Natural killer cell treated with Interleukin-12 subunit alpha and Interleukin-12 subunit beta and Interleukin-15 and Interleukin-18, amount 100 ng/mL, for 72 hours (primary cell): ENCODE measurements around the gene UPP2. TPM values are rescaled to one million over a fixed set of nuclear protein-coding genes. Genes with fewer than 3 reads are reported as not detected.

Experiments used
- ATAC-seq, 2 donors: fragments of 150-1000 bp; cut with Tn5 transposase in 1 of 2; sonication (Bioruptor Pico), chemical (Tn5 transposase) in 1 of 2; 2 replicates each; pipeline ENCODE4 v1.10.0; 2021
- DNase-seq: peaks from one replicate; pipeline ENCODE4 v3.0.0; 2022; ENCODE audit warnings: low spot score
- H3K27ac Mint-ChIP-seq, 2 donors: 1 replicate in 1 of 2; 2 replicates in 1 of 2; pipeline ENCODE4 v1.8.0; 2022; ENCODE audit warnings: mixed read lengths in 2 of 2, mild to moderate bottlenecking in 1 of 2, moderate library complexity in 1 of 2
- H3K27me3 Mint-ChIP-seq, 2 donors: 1 replicate in 1 of 2; 2 replicates in 1 of 2; pipeline ENCODE4 v1.8.0; 2022; ENCODE audit warnings: mixed read lengths in 2 of 2
- H3K36me3 Mint-ChIP-seq: one replicate; pipeline ENCODE4 v1.8.0; 2022; ENCODE audit warnings: mixed read lengths
- H3K4me1 Mint-ChIP-seq, 2 donors: 1 replicate in 1 of 2; 2 replicates in 1 of 2; pipeline ENCODE4 v1.8.0; 2022; ENCODE audit warnings: low read depth in 2 of 2, mixed read lengths in 2 of 2, mild to moderate bottlenecking in 1 of 2
- H3K4me3 Mint-ChIP-seq: one replicate; pipeline ENCODE4 v1.8.0; 2022; ENCODE audit warnings: mixed read lengths
- H3K9me3 Mint-ChIP-seq: 2 replicates; pipeline ENCODE4 v1.8.0; 2022; ENCODE audit warnings: mixed read lengths
- total RNA-seq, 2 donors: library from RNA; stranded (reverse); gene quantifications; one replicate each; pipeline ENCODE4 v1.2.3, GENCODE V29; 2022

UPP2 gene
- not detected for total RNA-seq

DNA sequence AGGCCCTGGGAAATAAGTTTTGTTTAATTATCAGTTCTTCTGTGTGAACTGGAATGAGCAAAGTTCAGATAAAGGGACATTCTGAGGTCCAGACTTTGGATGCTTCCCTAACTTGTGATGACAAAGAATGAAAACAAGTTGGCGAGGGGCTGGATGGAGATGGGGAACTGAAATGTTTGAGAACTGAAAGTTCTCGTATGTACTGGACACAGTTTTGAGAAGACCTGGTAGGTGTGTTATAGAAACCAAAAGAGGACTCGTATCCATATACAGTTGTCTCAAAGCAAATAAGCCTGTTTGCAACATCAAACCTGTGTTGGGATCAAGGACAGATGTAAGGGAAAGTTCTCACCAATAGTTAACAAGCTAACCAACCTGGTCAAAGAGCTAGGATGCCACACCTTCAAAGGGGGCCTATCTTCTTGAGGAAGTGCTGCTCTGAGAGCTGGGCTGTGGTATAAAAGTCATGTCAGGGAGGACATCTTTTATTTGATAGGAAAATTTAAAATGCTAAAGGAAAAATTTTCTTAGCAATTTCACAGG is at the start of gene UPP2:
TSS of gene UPP2 (plus strand) at position 493 of the 543 bp plus-strand sequence. CDS start 188 bp downstream, outside the sequence.
- DNase-seq (no peak), ATAC-seq (no peak)
- no peak within 1 kb of the TSS for H3K4me3 Mint-ChIP-seq
- no peak within 1 kb of the TSS for H3K27ac Mint-ChIP-seq
- peaks cover 0 to 8% of the 10 kb centered on the region in 2 donors for H3K27me3 Mint-ChIP-seq
- H3K4me1 Mint-ChIP-seq: no peaks in the 10 kb centered on the region
- no peaks in the 10 kb centered on the region for H3K36me3 Mint-ChIP-seq
- no peaks in the 10 kb centered on the region for H3K9me3 Mint-ChIP-seq

DNA sequence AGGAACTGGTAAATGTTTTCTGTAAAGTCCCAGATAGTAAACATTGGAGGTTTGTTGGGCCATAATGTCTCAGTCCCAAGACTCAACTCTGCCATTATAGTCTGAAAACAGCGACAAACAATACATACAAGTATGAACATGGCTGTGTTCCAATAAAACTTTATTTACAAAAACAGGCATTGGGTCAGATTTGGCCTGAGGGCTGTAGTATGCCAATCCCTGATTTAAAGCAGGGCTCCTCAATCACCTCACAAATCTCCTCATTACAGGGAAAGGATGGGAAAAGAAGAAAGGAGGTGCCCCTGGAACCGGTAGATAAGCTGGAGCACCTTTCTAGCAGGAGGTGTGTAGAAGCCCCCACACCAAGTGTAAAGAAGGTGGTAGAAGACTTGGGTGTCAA is 48.9 kb upstream of the UPP2 start:
- ATAC-seq (no peak), DNase-seq (no peak)
- H3K4me1 Mint-ChIP-seq: no peaks in the 10 kb centered on the region
- H3K36me3 Mint-ChIP-seq: no peaks in the 10 kb centered on the region
- H3K27ac Mint-ChIP-seq: no peak overlapping the region
- H3K27me3 Mint-ChIP-seq: peaks cover 3 to 25% of the 10 kb centered on the region in 2 donors
- H3K9me3 Mint-ChIP-seq: no peaks in the 10 kb centered on the region
- no peak overlapping the region for H3K4me3 Mint-ChIP-seq

DNA sequence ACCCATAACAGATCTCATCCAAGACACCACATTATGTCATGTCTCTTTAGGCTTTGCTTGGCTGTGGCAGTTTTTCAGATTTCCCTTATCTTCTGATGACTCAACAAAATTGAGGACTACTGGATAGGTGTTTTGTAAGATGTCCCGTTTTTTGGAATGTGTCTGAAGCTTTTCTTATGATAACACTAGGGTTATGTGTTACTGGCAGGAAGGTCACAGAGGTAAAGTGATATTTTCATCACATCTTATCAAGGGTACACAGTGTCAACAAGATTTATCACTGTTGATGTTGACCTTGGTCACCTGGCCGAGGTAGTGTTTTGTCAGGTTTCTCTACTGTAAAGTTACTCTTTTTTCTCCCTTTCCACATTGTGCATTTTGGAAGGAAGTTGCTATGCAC is 44.8 kb upstream of the UPP2 start:
- Mint-ChIP-seq H3K27me3 (peaks cover 0 to 10% of the 10 kb centered on the region in 2 donors), H3K36me3 (no peaks in the 10 kb centered on the region), H3K9me3 (no peaks in the 10 kb centered on the region)

DNA sequence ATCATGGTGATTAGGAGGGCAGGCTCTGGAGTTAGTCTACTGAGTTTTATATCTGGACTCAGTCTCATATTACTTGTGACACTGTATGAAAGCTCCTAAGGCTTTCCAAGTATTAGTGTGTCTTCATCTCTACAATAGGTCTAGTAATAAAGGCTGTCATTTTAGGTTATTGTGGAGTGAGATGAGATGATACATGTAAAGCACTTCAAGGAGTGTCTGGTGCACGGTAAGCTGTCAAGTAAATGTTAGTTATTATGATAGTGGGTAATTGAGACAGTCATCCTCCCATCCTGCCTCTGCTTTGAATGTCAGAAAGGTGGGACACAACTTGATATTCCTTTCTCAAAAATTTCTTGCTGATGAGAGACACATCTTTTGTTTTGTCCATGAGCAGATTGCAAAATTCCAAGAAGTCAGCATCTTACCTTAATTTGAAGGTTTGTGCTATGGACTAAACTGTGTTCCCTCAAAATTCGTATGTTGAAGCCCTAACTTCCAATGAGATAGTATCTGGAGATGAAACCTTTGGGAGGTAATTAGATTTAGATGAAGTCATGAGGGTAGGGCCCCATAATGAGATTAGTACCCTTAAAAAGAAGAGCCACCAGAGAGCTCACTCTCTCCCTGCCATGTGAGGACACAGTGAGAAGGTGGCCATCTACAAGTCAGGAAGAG is 41.4 kb upstream of the UPP2 start:
- H3K9me3 Mint-ChIP-seq: peaks cover 3% of the 10 kb centered on the region
- H3K4me1 Mint-ChIP-seq: no peaks in the 10 kb centered on the region
- H3K27ac Mint-ChIP-seq: no peak overlapping the region
- DNase-seq: no peak
- H3K4me3 Mint-ChIP-seq: no peak overlapping the region
- H3K36me3 Mint-ChIP-seq: no peaks in the 10 kb centered on the region
- H3K27me3 Mint-ChIP-seq: no peaks in the 10 kb centered on the region
- ATAC-seq: no peak

More for the DNA sequence above, 44.8 kb upstream of the UPP2 start:
- Mint-ChIP-seq H3K27ac (no peak overlapping the region), H3K4me1 (no peaks in the 10 kb centered on the region), H3K4me3 (no peak overlapping the region)
- ATAC-seq: no peak
- no peak for DNase-seq

DNA sequence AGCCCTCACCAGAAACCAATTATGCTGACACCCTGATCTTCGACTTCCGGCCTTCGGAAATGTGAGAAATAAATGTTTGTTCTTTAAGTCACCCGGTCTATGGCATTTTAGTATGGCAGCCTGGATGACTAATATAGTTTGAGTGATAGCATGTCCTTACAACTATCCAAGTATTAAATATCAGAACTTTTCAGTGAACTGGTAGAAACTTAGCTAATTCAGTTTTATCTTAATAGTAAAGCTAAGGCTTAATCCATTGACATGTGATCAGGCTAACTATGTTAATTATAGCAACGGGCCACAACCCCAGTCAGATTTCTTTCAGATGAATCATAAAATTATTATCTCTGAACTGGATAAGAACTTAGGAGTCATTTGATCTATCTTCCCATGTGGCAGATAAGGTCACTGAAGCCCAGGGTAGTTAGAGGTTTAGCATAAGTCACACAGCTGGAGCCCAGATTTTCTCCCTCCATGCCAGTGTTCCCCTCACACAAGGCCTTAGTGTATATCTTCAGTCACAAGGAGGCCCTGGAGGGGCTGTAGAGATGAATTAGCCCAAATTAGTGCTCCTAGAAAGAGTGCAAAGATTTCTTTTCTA is 40.7 kb upstream of the UPP2 start:
- H3K9me3 Mint-ChIP-seq: peaks cover 3% of the 10 kb centered on the region
- H3K4me3 Mint-ChIP-seq: no peak overlapping the region
- H3K4me1 Mint-ChIP-seq: no peaks in the 10 kb centered on the region
- H3K36me3 Mint-ChIP-seq: no peaks in the 10 kb centered on the region
- DNase-seq (no peak), ATAC-seq (no peak)
- no peak overlapping the region for H3K27ac Mint-ChIP-seq
- H3K27me3 Mint-ChIP-seq: no peaks in the 10 kb centered on the region

DNA sequence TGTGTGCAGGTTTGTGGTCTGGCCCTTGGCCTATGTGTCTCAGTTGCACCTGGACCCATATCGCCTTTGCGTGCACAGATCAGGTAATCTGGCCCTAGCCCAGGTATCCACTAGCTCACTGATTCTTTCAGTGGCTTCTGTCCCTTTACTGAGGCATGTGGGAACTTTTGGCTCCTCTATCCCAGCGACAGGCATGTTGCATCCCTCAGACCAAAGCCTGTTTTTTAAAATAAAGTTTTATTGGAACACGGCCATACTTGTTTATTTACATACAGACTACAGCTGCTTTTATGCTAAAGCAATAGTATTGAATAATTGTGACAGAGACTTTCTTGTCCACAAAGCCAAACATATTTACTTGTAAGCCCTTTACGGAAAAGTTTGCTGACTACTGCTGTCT is 39.9 kb upstream of the UPP2 start:
- Mint-ChIP-seq H3K4me1 (no peaks in the 10 kb centered on the region), H3K36me3 (no peaks in the 10 kb centered on the region), H3K27ac (no peak overlapping the region)

DNA sequence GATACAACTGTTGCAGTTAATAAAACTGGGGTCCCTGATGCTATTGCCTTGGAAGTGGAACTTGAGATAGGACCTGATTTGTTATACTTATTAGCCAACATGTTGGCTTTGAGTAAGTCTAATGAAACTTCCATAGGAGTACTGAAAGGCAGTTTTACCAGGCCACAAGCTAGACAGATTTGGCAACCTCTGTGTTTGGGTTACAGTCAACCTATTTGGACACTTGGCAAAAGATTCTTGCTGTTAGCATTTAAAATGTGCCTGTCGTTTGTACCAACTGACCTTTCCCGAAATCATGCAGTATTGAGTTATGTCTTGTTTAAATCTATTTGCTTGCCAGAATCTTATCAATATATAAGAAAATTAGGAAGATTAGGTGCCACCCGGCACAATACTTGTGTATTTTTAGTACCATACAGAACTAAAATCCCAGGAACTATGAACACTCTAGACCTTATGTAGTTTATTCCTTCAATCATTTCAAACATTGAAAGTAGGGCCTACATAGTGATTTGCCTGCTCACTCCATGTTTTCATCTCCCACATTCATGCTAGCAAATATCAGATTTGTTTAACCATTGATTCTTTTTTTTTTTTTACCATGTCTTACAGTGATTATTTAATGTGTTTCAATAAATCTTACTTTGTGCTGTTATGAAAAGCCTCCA is 35.5 kb upstream of the UPP2 start:
- Mint-ChIP-seq H3K27me3 (no peaks in the 10 kb centered on the region), H3K27ac (no peak overlapping the region), H3K4me1 (no peaks in the 10 kb centered on the region), H3K36me3 (no peaks in the 10 kb centered on the region), H3K9me3 (peaks cover 3% of the 10 kb centered on the region), H3K4me3 (no peak overlapping the region)
- no peak for DNase-seq
- no peak for ATAC-seq

More for the DNA sequence above, 39.9 kb upstream of the UPP2 start:
- DNase-seq (no peak), ATAC-seq (no peak)
- Mint-ChIP-seq H3K9me3 (peaks cover 3% of the 10 kb centered on the region), H3K4me3 (no peak overlapping the region), H3K27me3 (no peaks in the 10 kb centered on the region)

DNA sequence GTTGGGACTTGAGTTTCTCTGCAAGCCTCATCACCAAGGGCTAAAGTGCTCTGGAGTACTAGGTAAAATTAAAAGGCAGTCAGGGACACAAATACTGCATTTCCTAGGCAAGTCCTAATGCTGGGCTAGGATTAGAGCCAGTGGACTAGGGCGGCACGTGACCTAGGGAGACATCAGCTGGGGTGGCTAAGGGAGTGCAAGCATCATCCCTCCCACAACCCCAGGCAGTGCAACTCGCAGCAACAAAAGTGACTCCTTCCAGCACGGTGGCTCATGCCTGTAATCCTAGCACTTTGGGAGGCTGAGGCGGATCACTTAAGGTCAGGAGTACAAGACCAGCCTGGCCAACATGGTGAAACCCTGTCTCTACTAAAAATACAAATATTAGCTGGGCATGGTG is 30.7 kb upstream of the UPP2 start:
- peaks cover 0 to 17% of the 10 kb centered on the region in 2 donors for H3K27me3 Mint-ChIP-seq
- no peaks in the 10 kb centered on the region for H3K9me3 Mint-ChIP-seq
- peaks cover 6% of the 10 kb centered on the region for H3K36me3 Mint-ChIP-seq
- no peak overlapping the region for H3K27ac Mint-ChIP-seq
- H3K4me1 Mint-ChIP-seq: no peaks in the 10 kb centered on the region
- no peak for DNase-seq
- no peak for ATAC-seq
- H3K4me3 Mint-ChIP-seq: no peak overlapping the region

DNA sequence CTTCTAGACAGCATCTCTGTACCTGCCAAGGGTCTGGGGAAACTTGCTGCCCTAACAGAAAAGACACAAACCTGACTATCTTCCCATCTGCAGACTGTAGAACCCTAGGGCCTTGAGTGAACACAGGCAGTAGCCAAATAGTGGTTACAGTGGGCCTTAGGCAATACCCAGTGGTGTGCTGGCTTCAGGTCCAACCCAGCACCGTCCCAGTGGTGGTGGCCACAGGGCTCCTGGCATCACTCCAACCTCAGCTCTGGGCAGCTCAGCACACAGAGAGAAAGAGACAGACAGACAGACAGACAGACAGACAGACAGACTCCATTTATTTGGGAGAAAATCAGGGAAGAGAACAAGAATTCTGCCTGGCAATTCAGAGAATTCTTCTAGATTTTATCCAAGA is 29.3 kb upstream of the UPP2 start:
- DNase-seq (no peak), ATAC-seq (no peak)
- Mint-ChIP-seq H3K27ac (no peak overlapping the region), H3K9me3 (no peaks in the 10 kb centered on the region), H3K36me3 (peaks cover 14% of the 10 kb centered on the region), H3K4me3 (no peak overlapping the region), H3K4me1 (no peaks in the 10 kb centered on the region), H3K27me3 (peaks cover 0 to 29% of the 10 kb centered on the region in 2 donors)

DNA sequence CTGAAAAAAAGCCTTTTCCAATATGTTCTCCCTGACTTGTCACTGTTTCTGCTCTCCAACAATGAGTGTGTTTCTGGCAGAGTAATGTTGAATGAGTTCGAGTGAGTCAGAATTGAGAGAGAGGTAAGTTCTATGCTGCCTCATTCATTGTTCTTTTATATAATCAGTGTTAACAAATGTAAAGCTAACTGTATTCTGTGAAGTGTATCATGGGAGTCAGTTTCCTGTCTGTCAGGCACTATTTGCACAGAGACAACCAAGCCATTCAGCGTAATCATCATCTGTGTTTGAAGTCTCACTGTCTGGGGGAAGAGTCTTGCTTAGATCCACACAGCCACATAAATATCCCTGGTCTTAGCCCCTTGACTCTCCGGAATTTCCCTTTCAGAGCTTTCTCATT is 22.0 kb upstream of the UPP2 start:
- H3K36me3 Mint-ChIP-seq: peaks cover 15% of the 10 kb centered on the region
- no peak overlapping the region for H3K27ac Mint-ChIP-seq
- DNase-seq (no peak), ATAC-seq (no peak)
- no peak overlapping the region for H3K4me3 Mint-ChIP-seq
- H3K27me3 Mint-ChIP-seq: peaks cover 0 to 22% of the 10 kb centered on the region in 2 donors
- no peaks in the 10 kb centered on the region for H3K4me1 Mint-ChIP-seq
- H3K9me3 Mint-ChIP-seq: no peaks in the 10 kb centered on the region

DNA sequence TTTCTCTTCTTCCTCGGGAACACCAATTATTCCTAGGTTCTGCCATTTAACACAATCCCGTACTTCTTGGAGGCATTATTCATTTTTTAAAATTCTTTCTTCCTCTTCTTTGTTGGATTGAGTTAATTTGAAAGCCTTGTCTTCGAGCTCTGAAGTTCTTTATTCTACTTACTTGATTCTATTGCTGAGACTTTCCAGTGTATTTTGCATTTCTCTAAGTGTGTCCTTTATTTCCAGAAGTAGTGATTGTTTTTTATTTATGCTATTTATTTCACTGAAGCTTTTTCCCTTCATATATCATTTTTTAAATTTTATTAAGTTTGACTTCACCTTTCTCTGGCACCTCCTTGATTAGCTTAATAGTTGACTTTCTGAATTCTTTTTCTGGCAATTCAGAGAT is 13.6 kb upstream of the UPP2 start:
- H3K9me3 Mint-ChIP-seq: peaks cover 15% of the 10 kb centered on the region
- DNase-seq (no peak), ATAC-seq (no peak)
- no peaks in the 10 kb centered on the region for H3K4me1 Mint-ChIP-seq
- H3K27ac Mint-ChIP-seq: no peak overlapping the region
- no peaks in the 10 kb centered on the region for H3K36me3 Mint-ChIP-seq
- H3K27me3 Mint-ChIP-seq: peaks cover 0 to 8% of the 10 kb centered on the region in 2 donors
- H3K4me3 Mint-ChIP-seq: no peak overlapping the region

DNA sequence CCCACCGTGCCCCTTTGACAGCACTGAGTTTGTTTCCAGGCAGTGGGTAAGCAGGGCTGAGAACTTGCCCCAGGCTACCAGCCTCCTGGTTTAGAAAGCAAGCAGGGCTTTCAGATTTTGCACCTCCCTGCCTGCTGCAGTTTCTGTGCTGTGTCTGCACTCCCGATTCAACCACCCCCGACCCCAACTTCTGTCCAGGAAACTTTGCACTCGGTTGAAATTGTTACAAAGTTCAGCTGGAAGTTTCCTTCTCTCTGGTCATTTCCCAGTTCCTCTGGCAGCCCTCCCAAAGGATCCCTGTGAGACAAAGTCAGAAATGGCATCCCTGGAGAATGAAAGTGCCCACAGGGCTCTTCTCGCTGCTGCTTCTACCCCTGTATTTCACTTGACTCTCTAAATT is 12.4 kb upstream of the UPP2 start:
- Mint-ChIP-seq H3K4me3 (no peak overlapping the region), H3K27me3 (peaks cover 0 to 8% of the 10 kb centered on the region in 2 donors), H3K9me3 (peaks cover 15% of the 10 kb centered on the region), H3K36me3 (no peaks in the 10 kb centered on the region), H3K27ac (no peak overlapping the region), H3K4me1 (no peaks in the 10 kb centered on the region)
- DNase-seq: no peak
- no peak for ATAC-seq

DNA sequence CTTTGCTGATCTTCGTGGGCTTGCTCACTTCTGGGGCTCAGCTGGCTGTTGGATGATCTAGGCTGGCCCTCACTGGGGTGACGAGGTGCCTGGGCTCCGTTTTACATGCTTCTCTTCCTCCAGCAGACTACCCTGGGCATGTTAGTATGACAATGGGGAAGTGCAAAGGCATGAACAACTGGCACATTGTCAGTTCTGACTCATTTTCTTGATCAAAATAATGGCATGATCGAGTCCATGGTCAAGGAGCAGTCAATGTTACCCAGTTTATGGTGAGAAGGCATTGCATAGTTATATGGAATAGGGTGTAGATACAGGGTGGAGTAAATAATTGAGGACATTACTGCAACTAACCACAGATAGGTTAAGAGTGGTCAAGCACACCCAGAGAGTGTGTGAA is 10.0 kb upstream of the UPP2 start:
- peaks cover 0 to 1% of the 10 kb centered on the region in 2 donors for H3K27me3 Mint-ChIP-seq
- H3K9me3 Mint-ChIP-seq: peaks cover 11% of the 10 kb centered on the region
- ATAC-seq (no peak), DNase-seq (no peak)
- H3K4me3 Mint-ChIP-seq: no peak overlapping the region
- H3K27ac Mint-ChIP-seq: no peak overlapping the region
- H3K4me1 Mint-ChIP-seq: no peaks in the 10 kb centered on the region
- H3K36me3 Mint-ChIP-seq: no peaks in the 10 kb centered on the region

DNA sequence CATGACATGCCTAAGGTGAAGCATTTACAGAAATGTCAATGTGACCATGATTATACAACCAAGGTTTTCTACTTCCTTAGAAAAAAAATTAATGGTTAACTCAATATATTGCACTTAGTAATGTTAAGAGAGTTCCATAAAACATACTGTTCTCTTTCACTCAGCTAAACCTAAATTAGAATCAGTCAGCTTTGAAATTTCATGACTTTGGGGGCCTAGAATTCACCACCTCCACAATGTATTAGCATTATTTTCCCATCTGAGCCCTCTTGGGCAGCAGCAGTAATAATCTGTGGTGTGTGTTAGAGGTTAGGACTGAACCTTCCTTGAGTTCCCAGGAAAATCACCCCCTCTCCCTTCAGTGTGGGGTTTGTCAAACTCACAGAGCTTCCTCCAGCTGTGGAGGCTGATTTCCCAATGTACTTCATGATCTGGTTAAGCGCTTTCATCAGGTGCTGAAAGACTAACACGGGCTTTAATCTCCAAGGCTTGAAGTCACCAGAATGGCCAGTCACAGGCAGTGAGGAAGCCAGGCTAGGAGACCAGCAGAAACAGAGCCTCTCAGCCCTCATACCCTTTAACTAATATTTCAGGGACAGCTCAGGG is 7.1 kb upstream of the UPP2 start:
- no peaks in the 10 kb centered on the region for H3K9me3 Mint-ChIP-seq
- no peak overlapping the region for H3K27ac Mint-ChIP-seq
- no peaks in the 10 kb centered on the region for H3K27me3 Mint-ChIP-seq
- no peaks in the 10 kb centered on the region for H3K36me3 Mint-ChIP-seq
- no peaks in the 10 kb centered on the region for H3K4me1 Mint-ChIP-seq
- ATAC-seq (no peak), DNase-seq (no peak)
- no peak overlapping the region for H3K4me3 Mint-ChIP-seq
